ENCODE results near the gene COX4I2.

DNA sequence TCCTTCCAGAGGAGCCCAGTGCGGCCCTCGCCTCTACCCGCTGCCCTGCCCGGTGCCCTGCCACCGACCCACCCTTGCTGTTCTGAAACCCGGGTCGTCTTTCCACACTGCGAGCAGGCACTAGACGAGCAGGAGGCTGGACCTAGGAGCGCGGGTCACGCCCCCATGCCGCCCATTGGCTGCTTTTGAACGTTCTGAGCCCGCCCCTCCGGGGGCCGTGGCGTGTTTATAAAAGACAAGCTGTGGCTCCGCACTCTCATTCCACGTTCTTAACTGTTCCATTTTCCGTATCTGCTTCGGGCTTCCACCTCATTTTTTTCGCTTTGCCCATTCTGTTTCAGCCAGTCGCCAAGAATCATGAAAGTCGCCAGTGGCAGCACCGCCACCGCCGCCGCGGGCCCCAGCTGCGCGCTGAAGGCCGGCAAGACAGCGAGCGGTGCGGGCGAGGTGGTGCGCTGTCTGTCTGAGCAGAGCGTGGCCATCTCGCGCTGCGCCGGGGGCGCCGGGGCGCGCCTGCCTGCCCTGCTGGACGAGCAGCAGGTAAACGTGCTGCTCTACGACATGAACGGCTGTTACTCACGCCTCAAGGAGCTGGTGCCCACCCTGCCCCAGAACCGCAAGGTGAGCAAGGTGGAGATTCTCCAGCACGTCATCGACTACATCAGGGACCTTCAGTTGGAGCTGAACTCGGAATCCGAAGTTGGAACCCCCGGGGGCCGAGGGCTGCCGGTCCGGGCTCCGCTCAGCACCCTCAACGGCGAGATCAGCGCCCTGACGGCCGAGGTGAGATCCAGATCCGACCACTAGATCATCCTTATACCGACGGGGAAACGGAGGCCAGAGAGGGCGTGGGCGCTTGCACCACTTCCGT is 32.4 kb upstream of the COX4I2 start, which contains the start of gene ID1:
- TF ChIP-seq POLR2AphosphoS5 (IDR thresholded peaks at IDR 0.05; ENCODE audit: low read depth, low read length) (no peak), POLR2A (IDR thresholded peaks at IDR 0.05; ENCODE audit: low read depth, low read length) (no peak), TAF1 (IDR thresholded peaks at IDR 0.05; ENCODE audit: low read depth, low read length) (no peak), SPI1 (IDR thresholded peaks at IDR 0.05; ENCODE audit: low read depth, low read length) (no peak), PAX5 (IDR thresholded peaks at IDR 0.05; ENCODE audit: insufficient read depth, low read length, severe bottlenecking) (no peak), POU2F2 (IDR thresholded peaks at IDR 0.05; ENCODE audit: low read depth, low read length) (no peak)
